ENCODE results near the gene NEK6. TPM values are rescaled to one million over a fixed set of nuclear protein-coding genes. Genes with fewer than 3 reads are reported as not detected.

Gene NEK6
- total and polyA plus RNA-seq, 10 donors: 11.2 to 71.3 (median 41.1) TPM

- H3K36me3 ChIP-seq: peaks cover 0 to 41% (median 16%) of the 10 kb centered on the region in 6 donors
- WGBS, 5 donors: 83 to 88% (median 88%) methylated on average over 9 to 12 of the region's 12 CpGs
- H3K9me3 ChIP-seq: no peaks in the 10 kb centered on the region
- DNase-seq: no peak
- intact Hi-C loops (cut with DNase I; ENCODE audit: low total_unique reads): no loop called here
- H3K27me3 ChIP-seq (replicated peaks in 1 of 7): no peaks in the 10 kb centered on the region
- no peak for TF ChIP-seq POLR2A (IDR thresholded peaks at IDR 0.05)
- TF ChIP-seq CTCF (IDR thresholded peaks at IDR 0.05 in 8 of 11, conservative IDR thresholded peaks at IDR 0.05 in 3 of 11): no peak
- TF ChIP-seq POLR2AphosphoS5 (IDR thresholded peaks at IDR 0.05): no peak
- no peak overlapping the region for H3K4me3 ChIP-seq
- H3K27ac ChIP-seq: peak overlapping the region in 1 of 8 donors; percentile 2
- H3K4me1 ChIP-seq: peaks cover 6 to 71% (median 53%) of the 10 kb centered on the region in 6 donors
Measured at GRCh38 chr9:124298646-124299235, 41.0 kb downstream of the NEK6 start.

- TF ChIP-seq CTCF (IDR thresholded peaks at IDR 0.05 in 8 of 11, conservative IDR thresholded peaks at IDR 0.05 in 3 of 11) (no peak), POLR2AphosphoS5 (IDR thresholded peaks at IDR 0.05) (no peak), POLR2A (IDR thresholded peaks at IDR 0.05) (no peak)
- 56 to 70% (median 65%) methylated on average over 8 of the region's 8 CpGs for WGBS, 5 donors
- H3K4me1 ChIP-seq: peaks cover 3 to 62% (median 45%) of the 10 kb centered on the region in 6 donors
- DNase-seq: no peak
- intact Hi-C loops (cut with DNase I; ENCODE audit: low total_unique reads): no loop called here
- H3K4me3 ChIP-seq: no peak overlapping the region
- H3K36me3 ChIP-seq: peaks cover 0 to 50% (median 17%) of the 10 kb centered on the region in 6 donors
- H3K27ac ChIP-seq: peak overlapping the region in 2 of 8 donors; percentile 2 to 30
- no peaks in the 10 kb centered on the region for H3K9me3 ChIP-seq
- no peaks in the 10 kb centered on the region for H3K27me3 ChIP-seq (replicated peaks in 1 of 7)
Measured at GRCh38 chr9:124299515-124300090, 41.9 kb downstream of the NEK6 start.

GRCh38 chr9:124300312-124300711 lies 42.6 kb downstream of the NEK6 start:
- no peak for DNase-seq
- WGBS, 5 donors: 74 to 82% (median 78%) methylated on average over 9 to 11 of the region's 11 CpGs
- no peaks in the 10 kb centered on the region for H3K9me3 ChIP-seq
- no peak overlapping the region for H3K4me3 ChIP-seq
- peak overlapping the region in 2 of 8 donors; percentile 2 to 30 for H3K27ac ChIP-seq
- no peaks in the 10 kb centered on the region for H3K27me3 ChIP-seq (replicated peaks in 1 of 7)
- TF ChIP-seq POLR2A (IDR thresholded peaks at IDR 0.05): no peak
- TF ChIP-seq POLR2AphosphoS5 (IDR thresholded peaks at IDR 0.05): no peak
- no peak for TF ChIP-seq CTCF (IDR thresholded peaks at IDR 0.05 in 8 of 11, conservative IDR thresholded peaks at IDR 0.05 in 3 of 11)
- H3K4me1 ChIP-seq: peaks cover 0 to 55% (median 37%) of the 10 kb centered on the region in 6 donors
- peaks cover 0 to 56% (median 22%) of the 10 kb centered on the region in 6 donors for H3K36me3 ChIP-seq
- intact Hi-C loops (cut with DNase I; ENCODE audit: low total_unique reads): no loop called here

GRCh38 chr9:124302921-124303320 lies 45.2 kb downstream of the NEK6 start:
- TF ChIP-seq CTCF (IDR thresholded peaks at IDR 0.05 in 8 of 11, conservative IDR thresholded peaks at IDR 0.05 in 3 of 11) (no peak), POLR2AphosphoS5 (IDR thresholded peaks at IDR 0.05) (no peak), POLR2A (IDR thresholded peaks at IDR 0.05) (no peak)
- H3K36me3 ChIP-seq: peaks cover 0 to 65% (median 28%) of the 10 kb centered on the region in 6 donors
- H3K4me1 ChIP-seq: peaks cover 0 to 42% (median 19%) of the 10 kb centered on the region in 6 donors
- H3K9me3 ChIP-seq: no peaks in the 10 kb centered on the region
- no peak overlapping the region for H3K4me3 ChIP-seq
- intact Hi-C loops (cut with DNase I; ENCODE audit: low total_unique reads): no loop called here
- WGBS, 5 donors: 91 to 96% (median 91%) methylated on average over 3 to 4 of the region's 4 CpGs
- H3K27ac ChIP-seq: no peak overlapping the region
- no peak for DNase-seq
- no peaks in the 10 kb centered on the region for H3K27me3 ChIP-seq (replicated peaks in 1 of 7)

All from spleen (tissue), 11 donors.